Fibroblast of upper back skin (primary cell): ENCODE measurements around the gene ADSL.
A peak's percentile ranks its signal among the peaks of the same experiment; 100 is the strongest.

ENCODE experiments used
- DNase-seq: peaks from one replicate; pipeline ENCODE4 v3.0.0-alpha.2; 2013

ADSL gene

GRCh38 chr22:40406063-40406890 lies 60.0 kb downstream of the ADSL start:
- DNase-seq: no peak

GRCh38 chr22:40407021-40407761 lies 60.9 kb downstream of the ADSL start:
- no peak for DNase-seq

- DNase-seq: no peak
Observed at GRCh38 chr22:40407831-40408717, 61.8 kb downstream of the ADSL start.

GRCh38 chr22:40408718-40409612 lies 62.7 kb downstream of the ADSL start:
- DNase-seq: no peak

- DNase-seq: no peak
Observed at GRCh38 chr22:40409613-40410113, 63.4 kb downstream of the ADSL start.

GRCh38 chr22:40410272-40410671 lies 64.0 kb downstream of the ADSL start:
- no peak for DNase-seq

GRCh38 chr22:40410731-40411505 lies 64.6 kb downstream of the ADSL start:
- DNase-seq: no peak

- DNase-seq: no peak
Observed at GRCh38 chr22:40411506-40411861, 65.2 kb downstream of the ADSL start.

- DNase-seq: no peak
Observed at GRCh38 chr22:40412441-40412840, 66.1 kb downstream of the ADSL start.

- DNase-seq: no peak
Observed at GRCh38 chr22:40413873-40414272, 67.6 kb downstream of the ADSL start.

GRCh38 chr22:40414311-40414710 lies 68.0 kb downstream of the ADSL start:
- DNase-seq: peak; percentile 22

- no peak for DNase-seq
Observed at GRCh38 chr22:40414838-40415505, 68.7 kb downstream of the ADSL start.

GRCh38 chr22:40415531-40416266 lies 69.4 kb downstream of the ADSL start:
- peak; percentile 24 for DNase-seq

GRCh38 chr22:40416267-40416570 lies 69.9 kb downstream of the ADSL start:
- DNase-seq: no peak

GRCh38 chr22:40416636-40417035 lies 70.3 kb downstream of the ADSL start:
- DNase-seq: no peak

GRCh38 chr22:40417041-40417440 lies 70.7 kb downstream of the ADSL start:
- DNase-seq: no peak

GRCh38 chr22:40417881-40418280 lies 71.6 kb downstream of the ADSL start:
- no peak for DNase-seq

GRCh38 chr22:40418366-40419201 lies 72.3 kb downstream of the ADSL start:
- peak; percentile 27 for DNase-seq

GRCh38 chr22:40419718-40420117 lies 73.4 kb downstream of the ADSL start:
- no peak for DNase-seq
